ENCODE measurements around the gene MROH7. TPM values are rescaled to one million over a fixed set of nuclear protein-coding genes. Genes with fewer than 3 reads are reported as not detected.

Gene MROH7
- total RNA-seq, 2 experiments from 2014 or later: 0.05 to 0.23 TPM

- Mint-ChIP-seq H3K36me3 (ENCODE audit: low read depth) (peaks cover 15% of the 10 kb centered on the region), H3K27me3 (no peaks in the 10 kb centered on the region), H3K9me3 (no peaks in the 10 kb centered on the region), H3K4me3 (no peak overlapping the region), H3K27ac (no peak overlapping the region), H3K4me1 (no peaks in the 10 kb centered on the region)
- ChIA-PET CTCF (no interaction called here), POLR2A (no interaction called here)
- no peak for DNase-seq
Measured at GRCh38 chr1:54745274-54745673, 103.7 kb downstream of the MROH7 start.

GRCh38 chr1:54745864-54746263 is 104.3 kb downstream of the MROH7 start:
- Mint-ChIP-seq H3K4me1 (no peaks in the 10 kb centered on the region), H3K27me3 (no peaks in the 10 kb centered on the region)
- CTCF ChIA-PET: no interaction called here

GRCh38 chr1:54748094-54748835 is 106.7 kb downstream of the MROH7 start:
- POLR2A ChIA-PET: no interaction called here
- Mint-ChIP-seq H3K27me3 (no peaks in the 10 kb centered on the region), H3K9me3 (no peaks in the 10 kb centered on the region), H3K4me1 (no peaks in the 10 kb centered on the region), H3K4me3 (no peak overlapping the region), H3K36me3 (ENCODE audit: low read depth) (no peaks in the 10 kb centered on the region), H3K27ac (no peak overlapping the region)
- CTCF ChIA-PET: no interaction called here
- DNase-seq: no peak

More at GRCh38 chr1:54745864-54746263, 104.3 kb downstream of the MROH7 start:
- POLR2A ChIA-PET: interaction anchor here (0.8 kb wide), 1 partner anchor 10 kb away, joined by 3 read pairs; no protein-coding TSS in a partner anchor
- no peak overlapping the region for H3K27ac Mint-ChIP-seq
- H3K36me3 Mint-ChIP-seq (ENCODE audit: low read depth): peaks cover 14% of the 10 kb centered on the region
- no peak overlapping the region for H3K4me3 Mint-ChIP-seq
- DNase-seq: no peak
- no peaks in the 10 kb centered on the region for H3K9me3 Mint-ChIP-seq

DNA sequence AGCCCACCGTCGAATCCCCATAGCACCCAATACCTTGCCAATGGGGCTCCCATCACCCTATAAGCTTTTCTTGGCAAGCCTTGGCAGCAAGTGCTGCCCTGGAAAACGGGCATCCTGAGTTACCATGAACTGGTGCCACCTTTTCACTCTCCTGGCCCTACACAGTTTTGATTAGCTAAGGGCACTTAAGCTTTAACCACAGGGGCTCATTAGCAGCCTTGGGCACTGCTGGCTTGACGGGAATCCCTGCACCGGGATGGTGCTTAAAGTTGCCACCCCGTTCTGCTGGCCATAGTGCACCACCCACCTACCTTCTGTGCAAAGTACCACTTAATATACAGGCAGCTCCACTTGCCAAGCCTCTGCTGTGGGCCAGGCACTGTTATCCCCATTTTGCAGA is 109.0 kb downstream of the MROH7 start:
- Mint-ChIP-seq H3K27ac (no peak overlapping the region), H3K36me3 (ENCODE audit: low read depth) (no peaks in the 10 kb centered on the region), H3K4me3 (no peak overlapping the region), H3K9me3 (no peaks in the 10 kb centered on the region), H3K27me3 (no peaks in the 10 kb centered on the region), H3K4me1 (no peaks in the 10 kb centered on the region)
- ChIA-PET POLR2A (interaction anchor here (0.5 kb wide), 1 partner anchor 50 kb away, joined by 3 read pairs; no protein-coding TSS in a partner anchor), CTCF (no interaction called here)
- no peak for DNase-seq

GRCh38 chr1:54751426-54751825 is 109.8 kb downstream of the MROH7 start:
- DNase-seq: no peak
- Mint-ChIP-seq H3K9me3 (no peaks in the 10 kb centered on the region), H3K4me1 (no peaks in the 10 kb centered on the region), H3K27ac (no peak overlapping the region), H3K4me3 (no peak overlapping the region), H3K27me3 (no peaks in the 10 kb centered on the region), H3K36me3 (ENCODE audit: low read depth) (no peaks in the 10 kb centered on the region)
- CTCF ChIA-PET: no interaction called here
- POLR2A ChIA-PET: interaction anchor here (1.3 kb wide), 1 partner anchor 50 kb away, joined by 3 read pairs; no protein-coding TSS in a partner anchor

DNA sequence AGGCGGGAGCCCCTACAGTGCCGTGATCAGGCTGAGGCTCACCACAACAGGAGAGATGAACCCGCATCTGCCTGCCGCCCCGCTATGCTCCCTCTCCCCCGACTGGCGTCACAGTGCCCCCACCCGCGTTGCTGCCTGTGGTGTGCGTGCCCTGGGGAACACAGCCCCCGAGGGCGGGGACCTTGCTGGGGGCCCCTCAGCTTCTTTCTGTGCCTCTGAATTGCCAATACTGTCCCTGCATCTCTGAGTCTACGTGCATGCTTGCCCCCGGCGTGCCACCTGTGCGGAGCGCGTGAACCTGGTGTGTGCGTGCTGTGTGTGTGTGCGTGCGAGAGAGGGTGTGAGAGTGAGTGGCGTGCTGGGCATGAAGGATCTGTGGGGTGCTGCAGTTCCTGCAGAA is 112.5 kb downstream of the MROH7 start:
- CTCF ChIA-PET: no interaction called here
- H3K27me3 Mint-ChIP-seq: no peaks in the 10 kb centered on the region
- H3K4me1 Mint-ChIP-seq: no peaks in the 10 kb centered on the region
- POLR2A ChIA-PET: no interaction called here
- no peak for DNase-seq
- no peaks in the 10 kb centered on the region for H3K9me3 Mint-ChIP-seq
- H3K36me3 Mint-ChIP-seq (ENCODE audit: low read depth): no peaks in the 10 kb centered on the region
- H3K27ac Mint-ChIP-seq: no peak overlapping the region
- no peak overlapping the region for H3K4me3 Mint-ChIP-seq

- H3K4me3 Mint-ChIP-seq: no peak overlapping the region
- CTCF ChIA-PET: no interaction called here
- POLR2A ChIA-PET: no interaction called here
Measured at GRCh38 chr1:54754486-54755285, 113.1 kb downstream of the MROH7 start.

GRCh38 chr1:54757833-54758232 is 116.2 kb downstream of the MROH7 start:
- Mint-ChIP-seq H3K27me3 (no peaks in the 10 kb centered on the region), H3K4me3 (no peak overlapping the region), H3K27ac (no peak overlapping the region), H3K9me3 (no peaks in the 10 kb centered on the region), H3K36me3 (ENCODE audit: low read depth) (no peaks in the 10 kb centered on the region), H3K4me1 (peaks cover under 1% of the 10 kb centered on the region)
- ChIA-PET POLR2A (no interaction called here), CTCF (interaction anchor here (1.8 kb wide), 1 partner anchor 44 kb away, joined by 7 read pairs; no protein-coding TSS in a partner anchor)
- DNase-seq: no peak

More at GRCh38 chr1:54754486-54755285, 113.1 kb downstream of the MROH7 start:
- no peak for DNase-seq
- Mint-ChIP-seq H3K27ac (no peak overlapping the region), H3K36me3 (ENCODE audit: low read depth) (no peaks in the 10 kb centered on the region), H3K27me3 (no peaks in the 10 kb centered on the region), H3K4me1 (no peaks in the 10 kb centered on the region), H3K9me3 (no peaks in the 10 kb centered on the region)

DNA sequence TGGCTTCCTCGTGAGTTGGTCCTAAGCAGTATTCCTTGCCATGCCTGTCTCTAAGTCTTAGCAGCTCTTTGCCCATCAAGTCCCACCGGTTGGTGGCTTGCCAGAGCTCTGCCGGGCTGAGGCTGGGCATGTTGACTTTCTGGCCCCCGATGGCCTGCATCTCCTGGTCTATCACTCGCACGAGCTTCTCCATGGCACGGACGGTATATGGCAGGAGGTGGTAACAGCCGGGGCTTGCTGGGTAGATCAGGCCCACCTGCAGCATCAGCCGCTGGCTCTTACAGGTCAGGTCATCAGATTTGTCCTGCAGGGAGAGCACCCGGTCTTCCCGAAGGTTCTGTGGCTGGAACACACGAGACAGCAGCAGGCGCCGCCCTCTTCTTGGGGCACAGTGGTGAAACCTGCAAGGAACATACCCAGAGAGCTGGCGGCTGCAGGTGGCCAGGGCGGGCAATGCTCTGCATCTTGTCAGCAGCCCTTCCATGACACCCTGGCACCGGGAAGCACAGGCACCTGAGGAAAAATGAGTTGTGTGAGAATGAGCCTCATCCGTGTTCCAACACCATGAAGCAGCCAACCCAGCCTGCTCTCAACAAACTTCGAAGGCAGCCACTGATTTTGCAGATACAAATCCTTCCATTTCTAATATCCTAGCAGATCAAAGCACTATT is 117.2 kb downstream of the MROH7 start:
- peaks cover 8% of the 10 kb centered on the region for H3K4me1 Mint-ChIP-seq
- ChIA-PET POLR2A (interaction anchor here (1.1 kb wide), 1 partner anchor 18 kb away, joined by 3 read pairs; no protein-coding TSS in a partner anchor), CTCF (no interaction called here)
- H3K36me3 Mint-ChIP-seq (ENCODE audit: low read depth): no peaks in the 10 kb centered on the region
- no peaks in the 10 kb centered on the region for H3K9me3 Mint-ChIP-seq
- no peak for DNase-seq
- no peaks in the 10 kb centered on the region for H3K27me3 Mint-ChIP-seq
- H3K27ac Mint-ChIP-seq: no peak overlapping the region
- H3K4me3 Mint-ChIP-seq: no peak overlapping the region

Other genes with a start within 250 kb of the MROH7 start
- 10 to 100 TPM; 90.0 TPM for gene SSBP3, start 235.4 kb upstream of the MROH7 start, total RNA-seq
- under 1 TPM; 0.53 to 0.55 TPM for gene ACOT11, start 93.6 kb upstream of the MROH7 start, total RNA-seq
- gene FAM151A, start 18.3 kb upstream of the MROH7 start, total RNA-seq: not detected
- gene TTC4, start 74.1 kb downstream of the MROH7 start, total RNA-seq: 10 to 100 TPM; 17.6 to 20.6 TPM
- 1 to 10 TPM; 3.3 to 4.0 TPM for gene PARS2, start 122.7 kb downstream of the MROH7 start, total RNA-seq
- gene TTC22, start 159.5 kb downstream of the MROH7 start, total RNA-seq: 10 to 100 TPM; 19.8 to 20.9 TPM
- gene DHCR24, start 245.4 kb downstream of the MROH7 start, total RNA-seq: 100 to 1,000 TPM; 114 to 115 TPM